ENCODE results near the gene SPANXN3.

DNA sequence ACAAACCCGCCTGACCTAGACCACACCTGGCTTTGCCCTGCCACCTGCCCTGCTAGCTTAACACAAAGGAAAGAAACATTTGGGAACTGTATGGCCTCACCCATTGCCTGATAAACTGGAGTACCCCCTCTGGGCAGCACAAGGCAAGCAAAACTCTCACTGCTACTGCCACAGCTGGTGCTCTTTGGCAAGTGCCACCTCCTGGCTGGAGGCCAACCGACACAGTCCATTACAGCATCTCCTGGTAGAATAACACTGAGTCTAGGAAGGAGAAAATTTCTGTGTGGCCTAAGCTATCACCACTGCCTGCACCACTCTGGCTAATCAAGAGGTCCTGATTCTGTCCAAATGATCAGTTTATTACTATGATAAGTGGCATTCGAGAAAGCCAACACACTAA, 18.9 kb upstream of the SPANXN3 start:
- TF ChIP-seq, protein P1, sequence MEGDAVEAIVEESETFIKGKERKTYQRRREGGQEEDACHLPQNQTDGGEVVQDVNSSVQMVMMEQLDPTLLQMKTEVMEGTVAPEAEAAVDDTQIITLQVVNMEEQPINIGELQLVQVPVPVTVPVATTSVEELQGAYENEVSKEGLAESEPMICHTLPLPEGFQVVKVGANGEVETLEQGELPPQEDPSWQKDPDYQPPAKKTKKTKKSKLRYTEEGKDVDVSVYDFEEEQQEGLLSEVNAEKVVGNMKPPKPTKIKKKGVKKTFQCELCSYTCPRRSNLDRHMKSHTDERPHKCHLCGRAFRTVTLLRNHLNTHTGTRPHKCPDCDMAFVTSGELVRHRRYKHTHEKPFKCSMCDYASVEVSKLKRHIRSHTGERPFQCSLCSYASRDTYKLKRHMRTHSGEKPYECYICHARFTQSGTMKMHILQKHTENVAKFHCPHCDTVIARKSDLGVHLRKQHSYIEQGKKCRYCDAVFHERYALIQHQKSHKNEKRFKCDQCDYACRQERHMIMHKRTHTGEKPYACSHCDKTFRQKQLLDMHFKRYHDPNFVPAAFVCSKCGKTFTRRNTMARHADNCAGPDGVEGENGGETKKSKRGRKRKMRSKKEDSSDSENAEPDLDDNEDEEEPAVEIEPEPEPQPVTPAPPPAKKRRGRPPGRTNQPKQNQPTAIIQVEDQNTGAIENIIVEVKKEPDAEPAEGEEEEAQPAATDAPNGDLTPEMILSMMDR (IDR thresholded peaks at IDR 0.05) = no peak
- no peak for TF ChIP-seq POLR2A (IDR thresholded peaks at IDR 0.05)
